GM23338 (cell line): Measurements from ENCODE around the gene ZFYVE21. TPM values are rescaled to one million over a fixed set of nuclear protein-coding genes. Genes with fewer than 3 reads are reported as not detected.

ENCODE experiments used
- ATAC-seq: fragments of 200-7000 bp; cut with Tn5 transposase; 3 replicates; pipeline ENCODE4 v1.9.1; 2020
- DNase-seq: peaks from one replicate; pipeline ENCODE4 v3.0.0-alpha.2; 2015; ENCODE audit warnings: low spot score
- H2AFZ ChIP-seq: fragments of 200-600 bp; sonication (generic); 2 replicates; pipeline ENCODE4 v1.8.0; 2016; ENCODE audit warnings: antibody characterized with exemption, mild to moderate bottlenecking, moderate library complexity
- H3F3A ChIP-seq: fragments of 200-600 bp; sonication (generic); replicated peaks from 2 replicates; pipeline ENCODE4 v1.8.0; 2017; ENCODE audit warnings: antibody characterized with exemption, mixed run types, low read depth
- H3K27ac ChIP-seq: fragments of 200-600 bp; sonication (generic); 2 replicates; pipeline ENCODE4 v1.6.1; 2016; ENCODE audit warnings: low read depth
- H3K27me3 ChIP-seq: fragments of 200-600 bp; sonication (generic); 2 replicates; pipeline ENCODE4 v1.8.0; 2016; ENCODE audit warnings: mild to moderate bottlenecking, mixed run types, moderate library complexity; ENCODE audit not compliant: insufficient read depth
- H3K36me3 ChIP-seq: fragments of 200-600 bp; sonication (generic); 2 replicates; pipeline ENCODE4 v1.8.0; 2016; ENCODE audit warnings: mild to moderate bottlenecking; ENCODE audit not compliant: insufficient read depth
- H3K4me1 ChIP-seq: fragments of 200-600 bp; sonication (generic); 2 replicates; pipeline ENCODE4 v1.8.0; 2016; ENCODE audit warnings: mild to moderate bottlenecking, moderate library complexity; ENCODE audit not compliant: insufficient read depth
- H3K4me2 ChIP-seq: fragments of 200-600 bp; sonication (generic); 2 replicates; pipeline ENCODE4 v1.7.1; 2017; ENCODE audit warnings: mixed run types
- H3K4me3 ChIP-seq: fragments of 200-600 bp; sonication (generic); 2 replicates; pipeline ENCODE4 v1.6.1; 2016; ENCODE audit warnings: mixed run types
- H3K79me2 ChIP-seq: fragments of 200-600 bp; sonication (generic); replicated peaks from 2 replicates; pipeline ENCODE4 v1.8.0; 2017; ENCODE audit warnings: mild to moderate bottlenecking; ENCODE audit not compliant: insufficient read depth
- H3K9me2 ChIP-seq: fragments of 200-600 bp; sonication (generic); 2 replicates; pipeline ENCODE4 v1.8.0; 2017; ENCODE audit not compliant: insufficient read depth
- H4K20me1 ChIP-seq: fragments of 200-600 bp; sonication (generic); replicated peaks from 2 replicates; pipeline ENCODE4 v1.8.0; 2017; ENCODE audit warnings: mild to moderate bottlenecking; ENCODE audit not compliant: insufficient read depth
- H3K27ac Mint-ChIP-seq: 2 replicates; pipeline ENCODE4 v1.8.0; 2020; ENCODE audit warnings: inconsistent platforms, mild to moderate bottlenecking, moderate library complexity, mixed read lengths
- H3K27me3 Mint-ChIP-seq: 3 replicates; pipeline ENCODE4 v1.8.0; 2022; ENCODE audit warnings: low read depth, mild to moderate bottlenecking, moderate library complexity, mixed read lengths, inconsistent platforms; ENCODE audit not compliant: insufficient read depth, poor library complexity
- H3K36me3 Mint-ChIP-seq: 3 replicates; pipeline ENCODE4 v1.8.0; 2021; ENCODE audit warnings: low read depth, mild to moderate bottlenecking, inconsistent platforms, moderate library complexity, mixed read lengths
- H3K4me1 Mint-ChIP-seq: 3 replicates; pipeline ENCODE4 v1.8.0; 2020; ENCODE audit warnings: mild to moderate bottlenecking, inconsistent platforms, mixed read lengths
- H3K4me3 Mint-ChIP-seq: 3 replicates; pipeline ENCODE4 v1.8.0; 2021; ENCODE audit warnings: moderate library complexity, mild to moderate bottlenecking, inconsistent platforms, mixed read lengths
- H3K9me3 Mint-ChIP-seq: 3 replicates; pipeline ENCODE4 v1.8.0; 2020; ENCODE audit warnings: moderate library complexity, mild to moderate bottlenecking, inconsistent platforms, mixed read lengths
- EZH2 ChIP-seq: fragments of 200-600 bp; sonication (generic); IDR thresholded peaks from one replicate; pipeline ENCODE4 v1.8.0; 2017; ENCODE audit warnings: antibody characterized with exemption, mild to moderate bottlenecking, low read depth; ENCODE audit not compliant: unreplicated experiment
- EZH2phosphoT487 ChIP-seq: fragments of 200-600 bp; sonication (generic); IDR thresholded peaks from one replicate; pipeline ENCODE4 v1.8.1; 2018; ENCODE audit warnings: antibody characterized with exemption; ENCODE audit not compliant: unreplicated experiment
- POLR2AphosphoS5 ChIP-seq: IDR thresholded peaks from 2 replicates; pipeline ENCODE4 v1.6.1; 2016; ENCODE audit warnings: antibody characterized with exemption, low read depth
- STAT1 ChIP-seq: IDR thresholded peaks from one replicate; pipeline ENCODE4 v1.6.1; 2016; ENCODE audit warnings: antibody characterized with exemption; ENCODE audit not compliant: unreplicated experiment
- ZNF331 ChIP-seq: fragments of 250-450 bp; sonication (Bioruptor Pico); IDR thresholded peaks from 2 replicates; pipeline ENCODE4 v1.5.0; 2020; ENCODE audit warnings: low read depth, mild to moderate bottlenecking, moderate library complexity
- polyA plus RNA-seq: library from polyadenylated mRNA; unstranded; fragments of >200 nt; fragmentation: Nextera tagmentation; extraction: Ambion mirVana; gene quantifications from 2 replicates; pipeline ENCODE4 v1.2.1, GENCODE V29; 2016
- total RNA-seq: library from RNA; depleted of rRNA; stranded (reverse); fragments of >200 nt; shearing (Covaris generic); gene quantifications from 2 replicates; pipeline ENCODE4 v1.2.3, GENCODE V29; 2014
- TF ChIP-seq, protein P1 (sequence below): IDR thresholded peaks from 2 replicates; pipeline ENCODE4 v1.6.1; 2016; ENCODE audit warnings: antibody characterized with exemption
- TF ChIP-seq, protein P2 (sequence below), 2 experiments: fragments of 200-600 bp in 1 of 2; sonication (generic) in 1 of 2; conservative IDR thresholded peaks; 2 replicates each; pipeline versions ENCODE4 v1.5.1 to v1.6.1; 2016 to 2017; ENCODE audit warnings: antibody characterized with exemption in 2 of 2, low read depth in 2 of 2, mild to moderate bottlenecking in 2 of 2, moderate library complexity in 1 of 2
- TF ChIP-seq, protein P3 (sequence below): fragments of 250-450 bp; sonication (Bioruptor Pico); IDR thresholded peaks from 2 replicates; pipeline ENCODE4 v1.5.0; 2020; ENCODE audit warnings: mild to moderate bottlenecking, moderate library complexity
- TF ChIP-seq, protein P4 (sequence below): IDR thresholded peaks from one replicate; pipeline ENCODE4 v1.6.1; 2018; ENCODE audit warnings: antibody characterized with exemption; ENCODE audit not compliant: unreplicated experiment

Gene ZFYVE21
- total and polyA plus RNA-seq, 2 experiments from 2014 or later, result 88.0 to 89.6 TPM

DNA sequence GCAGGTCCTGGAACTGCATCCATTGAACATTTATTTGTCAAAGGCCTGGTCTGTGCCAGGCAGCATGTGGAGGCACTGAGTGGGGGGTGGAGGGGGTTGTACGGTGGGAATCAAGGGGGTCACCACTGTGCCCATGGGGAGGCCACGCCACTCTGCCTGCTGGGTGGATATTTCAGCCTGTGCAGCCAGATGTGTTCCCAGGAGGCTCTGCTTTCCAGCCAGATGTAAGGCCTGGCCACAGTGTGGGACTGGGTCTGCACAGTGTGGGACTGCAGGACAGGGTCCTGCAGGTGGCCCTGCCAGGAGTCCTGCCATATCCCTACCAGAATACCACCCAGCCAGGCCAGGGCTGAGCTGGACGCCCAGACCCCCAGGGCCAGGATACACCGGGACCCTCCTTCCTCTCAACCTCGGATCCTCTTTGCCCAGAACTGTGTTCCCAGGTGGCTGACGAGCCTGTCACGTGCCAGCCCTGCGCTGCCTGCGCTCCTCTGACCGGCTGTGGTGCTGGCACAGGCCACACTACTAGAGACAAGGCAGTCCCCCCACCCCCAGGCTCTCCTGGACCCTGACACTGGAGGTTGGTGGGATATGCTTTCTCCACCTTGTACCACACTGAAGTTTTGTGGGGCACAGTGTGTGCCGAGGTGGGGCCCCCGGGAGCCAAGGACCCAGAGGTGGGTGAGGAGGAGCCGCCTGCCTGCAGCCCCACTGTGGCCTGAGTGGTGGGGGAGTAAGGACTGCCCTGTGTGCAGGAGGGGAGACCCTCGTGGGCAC lies 17.8 kb upstream of the ZFYVE21 start:
- Mint-ChIP-seq H3K9me3 (no peaks in the 10 kb centered on the region; the same call in 2 of the 3 replicates), H3K27ac (no peak overlapping the region; the same call in 1 of the 2 replicates), H3K4me3 (no peak overlapping the region), H3K36me3 (peaks cover 41% of the 10 kb centered on the region), H3K27me3 (peaks cover 36% of the 10 kb centered on the region), H3K4me1 (peaks cover 21% of the 10 kb centered on the region)
- TF ChIP-seq, protein P1, sequence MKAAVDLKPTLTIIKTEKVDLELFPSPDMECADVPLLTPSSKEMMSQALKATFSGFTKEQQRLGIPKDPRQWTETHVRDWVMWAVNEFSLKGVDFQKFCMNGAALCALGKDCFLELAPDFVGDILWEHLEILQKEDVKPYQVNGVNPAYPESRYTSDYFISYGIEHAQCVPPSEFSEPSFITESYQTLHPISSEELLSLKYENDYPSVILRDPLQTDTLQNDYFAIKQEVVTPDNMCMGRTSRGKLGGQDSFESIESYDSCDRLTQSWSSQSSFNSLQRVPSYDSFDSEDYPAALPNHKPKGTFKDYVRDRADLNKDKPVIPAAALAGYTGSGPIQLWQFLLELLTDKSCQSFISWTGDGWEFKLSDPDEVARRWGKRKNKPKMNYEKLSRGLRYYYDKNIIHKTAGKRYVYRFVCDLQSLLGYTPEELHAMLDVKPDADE, result no peak
- no peak; the same call in 1 of the 2 replicates for TF ChIP-seq POLR2AphosphoS5
- no peak for TF ChIP-seq EZH2
- no peak for TF ChIP-seq STAT1
- TF ChIP-seq, protein P2, sequence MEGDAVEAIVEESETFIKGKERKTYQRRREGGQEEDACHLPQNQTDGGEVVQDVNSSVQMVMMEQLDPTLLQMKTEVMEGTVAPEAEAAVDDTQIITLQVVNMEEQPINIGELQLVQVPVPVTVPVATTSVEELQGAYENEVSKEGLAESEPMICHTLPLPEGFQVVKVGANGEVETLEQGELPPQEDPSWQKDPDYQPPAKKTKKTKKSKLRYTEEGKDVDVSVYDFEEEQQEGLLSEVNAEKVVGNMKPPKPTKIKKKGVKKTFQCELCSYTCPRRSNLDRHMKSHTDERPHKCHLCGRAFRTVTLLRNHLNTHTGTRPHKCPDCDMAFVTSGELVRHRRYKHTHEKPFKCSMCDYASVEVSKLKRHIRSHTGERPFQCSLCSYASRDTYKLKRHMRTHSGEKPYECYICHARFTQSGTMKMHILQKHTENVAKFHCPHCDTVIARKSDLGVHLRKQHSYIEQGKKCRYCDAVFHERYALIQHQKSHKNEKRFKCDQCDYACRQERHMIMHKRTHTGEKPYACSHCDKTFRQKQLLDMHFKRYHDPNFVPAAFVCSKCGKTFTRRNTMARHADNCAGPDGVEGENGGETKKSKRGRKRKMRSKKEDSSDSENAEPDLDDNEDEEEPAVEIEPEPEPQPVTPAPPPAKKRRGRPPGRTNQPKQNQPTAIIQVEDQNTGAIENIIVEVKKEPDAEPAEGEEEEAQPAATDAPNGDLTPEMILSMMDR (conservative IDR thresholded peaks at IDR 0.05; ENCODE audit: low read depth in 2 of 2), result no peak
- TF ChIP-seq, protein P3, sequence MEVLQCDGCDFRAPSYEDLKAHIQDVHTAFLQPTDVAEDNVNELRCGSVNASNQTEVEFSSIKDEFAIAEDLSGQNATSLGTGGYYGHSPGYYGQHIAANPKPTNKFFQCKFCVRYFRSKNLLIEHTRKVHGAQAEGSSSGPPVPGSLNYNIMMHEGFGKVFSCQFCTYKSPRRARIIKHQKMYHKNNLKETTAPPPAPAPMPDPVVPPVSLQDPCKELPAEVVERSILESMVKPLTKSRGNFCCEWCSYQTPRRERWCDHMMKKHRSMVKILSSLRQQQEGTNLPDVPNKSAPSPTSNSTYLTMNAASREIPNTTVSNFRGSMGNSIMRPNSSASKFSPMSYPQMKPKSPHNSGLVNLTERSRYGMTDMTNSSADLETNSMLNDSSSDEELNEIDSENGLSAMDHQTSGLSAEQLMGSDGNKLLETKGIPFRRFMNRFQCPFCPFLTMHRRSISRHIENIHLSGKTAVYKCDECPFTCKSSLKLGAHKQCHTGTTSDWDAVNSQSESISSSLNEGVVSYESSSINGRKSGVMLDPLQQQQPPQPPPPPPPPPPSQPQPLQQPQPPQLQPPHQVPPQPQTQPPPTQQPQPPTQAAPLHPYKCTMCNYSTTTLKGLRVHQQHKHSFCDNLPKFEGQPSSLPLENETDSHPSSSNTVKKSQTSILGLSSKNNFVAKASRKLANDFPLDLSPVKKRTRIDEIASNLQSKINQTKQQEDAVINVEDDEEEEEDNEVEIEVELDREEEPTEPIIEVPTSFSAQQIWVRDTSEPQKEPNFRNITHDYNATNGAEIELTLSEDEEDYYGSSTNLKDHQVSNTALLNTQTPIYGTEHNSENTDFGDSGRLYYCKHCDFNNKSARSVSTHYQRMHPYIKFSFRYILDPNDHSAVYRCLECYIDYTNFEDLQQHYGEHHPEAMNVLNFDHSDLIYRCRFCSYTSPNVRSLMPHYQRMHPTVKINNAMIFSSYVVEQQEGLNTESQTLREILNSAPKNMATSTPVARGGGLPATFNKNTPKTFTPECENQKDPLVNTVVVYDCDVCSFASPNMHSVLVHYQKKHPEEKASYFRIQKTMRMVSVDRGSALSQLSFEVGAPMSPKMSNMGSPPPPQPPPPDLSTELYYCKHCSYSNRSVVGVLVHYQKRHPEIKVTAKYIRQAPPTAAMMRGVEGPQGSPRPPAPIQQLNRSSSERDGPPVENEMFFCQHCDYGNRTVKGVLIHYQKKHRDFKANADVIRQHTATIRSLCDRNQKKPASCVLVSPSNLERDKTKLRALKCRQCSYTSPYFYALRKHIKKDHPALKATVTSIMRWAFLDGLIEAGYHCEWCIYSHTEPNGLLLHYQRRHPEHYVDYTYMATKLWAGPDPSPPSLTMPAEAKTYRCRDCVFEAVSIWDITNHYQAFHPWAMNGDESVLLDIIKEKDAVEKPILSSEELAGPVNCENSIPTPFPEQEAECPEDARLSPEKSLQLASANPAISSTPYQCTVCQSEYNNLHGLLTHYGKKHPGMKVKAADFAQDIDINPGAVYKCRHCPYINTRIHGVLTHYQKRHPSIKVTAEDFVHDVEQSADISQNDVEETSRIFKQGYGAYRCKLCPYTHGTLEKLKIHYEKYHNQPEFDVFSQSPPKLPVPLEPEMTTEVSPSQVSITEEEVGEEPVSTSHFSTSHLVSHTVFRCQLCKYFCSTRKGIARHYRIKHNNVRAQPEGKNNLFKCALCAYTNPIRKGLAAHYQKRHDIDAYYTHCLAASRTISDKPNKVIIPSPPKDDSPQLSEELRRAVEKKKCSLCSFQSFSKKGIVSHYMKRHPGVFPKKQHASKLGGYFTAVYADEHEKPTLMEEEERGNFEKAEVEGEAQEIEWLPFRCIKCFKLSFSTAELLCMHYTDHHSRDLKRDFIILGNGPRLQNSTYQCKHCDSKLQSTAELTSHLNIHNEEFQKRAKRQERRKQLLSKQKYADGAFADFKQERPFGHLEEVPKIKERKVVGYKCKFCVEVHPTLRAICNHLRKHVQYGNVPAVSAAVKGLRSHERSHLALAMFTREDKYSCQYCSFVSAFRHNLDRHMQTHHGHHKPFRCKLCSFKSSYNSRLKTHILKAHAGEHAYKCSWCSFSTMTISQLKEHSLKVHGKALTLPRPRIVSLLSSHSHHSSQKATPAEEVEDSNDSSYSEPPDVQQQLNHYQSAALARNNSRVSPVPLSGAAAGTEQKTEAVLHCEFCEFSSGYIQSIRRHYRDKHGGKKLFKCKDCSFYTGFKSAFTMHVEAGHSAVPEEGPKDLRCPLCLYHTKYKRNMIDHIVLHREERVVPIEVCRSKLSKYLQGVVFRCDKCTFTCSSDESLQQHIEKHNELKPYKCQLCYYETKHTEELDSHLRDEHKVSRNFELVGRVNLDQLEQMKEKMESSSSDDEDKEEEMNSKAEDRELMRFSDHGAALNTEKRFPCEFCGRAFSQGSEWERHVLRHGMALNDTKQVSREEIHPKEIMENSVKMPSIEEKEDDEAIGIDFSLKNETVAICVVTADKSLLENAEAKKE (CRISPR knock-in tag), result no peak
- no peak for TF ChIP-seq ZNF331 (CRISPR knock-in tag)
- TF ChIP-seq, protein P4, sequence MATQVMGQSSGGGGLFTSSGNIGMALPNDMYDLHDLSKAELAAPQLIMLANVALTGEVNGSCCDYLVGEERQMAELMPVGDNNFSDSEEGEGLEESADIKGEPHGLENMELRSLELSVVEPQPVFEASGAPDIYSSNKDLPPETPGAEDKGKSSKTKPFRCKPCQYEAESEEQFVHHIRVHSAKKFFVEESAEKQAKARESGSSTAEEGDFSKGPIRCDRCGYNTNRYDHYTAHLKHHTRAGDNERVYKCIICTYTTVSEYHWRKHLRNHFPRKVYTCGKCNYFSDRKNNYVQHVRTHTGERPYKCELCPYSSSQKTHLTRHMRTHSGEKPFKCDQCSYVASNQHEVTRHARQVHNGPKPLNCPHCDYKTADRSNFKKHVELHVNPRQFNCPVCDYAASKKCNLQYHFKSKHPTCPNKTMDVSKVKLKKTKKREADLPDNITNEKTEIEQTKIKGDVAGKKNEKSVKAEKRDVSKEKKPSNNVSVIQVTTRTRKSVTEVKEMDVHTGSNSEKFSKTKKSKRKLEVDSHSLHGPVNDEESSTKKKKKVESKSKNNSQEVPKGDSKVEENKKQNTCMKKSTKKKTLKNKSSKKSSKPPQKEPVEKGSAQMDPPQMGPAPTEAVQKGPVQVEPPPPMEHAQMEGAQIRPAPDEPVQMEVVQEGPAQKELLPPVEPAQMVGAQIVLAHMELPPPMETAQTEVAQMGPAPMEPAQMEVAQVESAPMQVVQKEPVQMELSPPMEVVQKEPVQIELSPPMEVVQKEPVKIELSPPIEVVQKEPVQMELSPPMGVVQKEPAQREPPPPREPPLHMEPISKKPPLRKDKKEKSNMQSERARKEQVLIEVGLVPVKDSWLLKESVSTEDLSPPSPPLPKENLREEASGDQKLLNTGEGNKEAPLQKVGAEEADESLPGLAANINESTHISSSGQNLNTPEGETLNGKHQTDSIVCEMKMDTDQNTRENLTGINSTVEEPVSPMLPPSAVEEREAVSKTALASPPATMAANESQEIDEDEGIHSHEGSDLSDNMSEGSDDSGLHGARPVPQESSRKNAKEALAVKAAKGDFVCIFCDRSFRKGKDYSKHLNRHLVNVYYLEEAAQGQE, result no peak
- no peak for TF ChIP-seq EZH2phosphoT487
- Histone ChIP-seq H3K4me1 (peaks cover 6% of the 10 kb centered on the region; the same call in 1 of the 2 replicates), H3K27me3 (no peaks in the 10 kb centered on the region), H3K79me2 (0 out of 2 replicates have a peak, but pooled peaks cover 3% of the 10 kb centered on the region), H4K20me1 (peaks cover 19% of the 10 kb centered on the region), H3K36me3 (no peaks in the 10 kb centered on the region; the same call in none of the 2 replicates), H3K9me2 (no peaks in the 10 kb centered on the region), H2AFZ (no peak overlapping the region), H3K4me3 (no peak overlapping the region), H3K27ac (peak overlapping the region; percentile 69), H3F3A (peaks cover 11% of the 10 kb centered on the region; the same call in 1 of the 2 replicates), H3K4me2 (no peak overlapping the region)
- ATAC-seq (no peak), DNase-seq (no peak)
